HG03565 (cell line): ENCODE measurements around the gene CRY1.

Source experiments
- ATAC-seq: cut with Tn5 transposase; IDR thresholded peaks from one replicate; pipeline ENCODE4 v1.9.1; 2021; ENCODE audit warnings: mild to moderate bottlenecking, moderate library complexity; ENCODE audit not compliant: unreplicated experiment

CRY1 gene

GRCh38 chr12:107093417-107094182, at the start of gene CRY1:
Gene CRY1 (minus strand): TSS chr12:107093549. CDS start chr12:107092961, 588 bp downstream.
- peak; percentile 63 for ATAC-seq

GRCh38 chr12:107139787-107140186, 46.4 kb upstream of the CRY1 start:
- no peak for ATAC-seq

GRCh38 chr12:107138990-107139389, 45.6 kb upstream of the CRY1 start:
- no peak for ATAC-seq

- ATAC-seq, result no peak
Observed at GRCh38 chr12:107135177-107135576, 41.8 kb upstream of the CRY1 start.

- ATAC-seq, result no peak
Observed at GRCh38 chr12:107134558-107134957, 41.2 kb upstream of the CRY1 start.

GRCh38 chr12:107133462-107133861, 40.1 kb upstream of the CRY1 start:
- no peak for ATAC-seq

GRCh38 chr12:107131832-107132616, 38.7 kb upstream of the CRY1 start:
- no peak for ATAC-seq

- no peak for ATAC-seq
Observed at GRCh38 chr12:107130830-107131611, 37.7 kb upstream of the CRY1 start.

GRCh38 chr12:107129315-107129930, 36.1 kb upstream of the CRY1 start:
- ATAC-seq, result no peak

GRCh38 chr12:107127482-107128430, 34.4 kb upstream of the CRY1 start:
- no peak for ATAC-seq

- no peak for ATAC-seq
Observed at GRCh38 chr12:107126796-107127481, 33.6 kb upstream of the CRY1 start.

GRCh38 chr12:107125833-107126232, 32.5 kb upstream of the CRY1 start:
- ATAC-seq, result no peak

GRCh38 chr12:107122452-107122958, 29.2 kb upstream of the CRY1 start:
- ATAC-seq, result no peak

GRCh38 chr12:107119091-107119490, 25.7 kb upstream of the CRY1 start:
- ATAC-seq, result no peak

- no peak for ATAC-seq
Observed at GRCh38 chr12:107118624-107119023, 25.3 kb upstream of the CRY1 start.

GRCh38 chr12:107115119-107115518, 21.8 kb upstream of the CRY1 start:
- no peak for ATAC-seq

GRCh38 chr12:107111314-107111713, 18.0 kb upstream of the CRY1 start:
- ATAC-seq, result no peak

- ATAC-seq, result no peak
Observed at GRCh38 chr12:107109726-107110719, 16.7 kb upstream of the CRY1 start.
